ENCODE results near the gene OPCML. TPM values are rescaled to one million over a fixed set of nuclear protein-coding genes. Genes with fewer than 3 reads are reported as not detected.

Gene OPCML
- total and polyA plus RNA-seq, 2 of the 13 experiments (the other 11 are each of a cell fraction or from before 2014, with no cell fraction given): not detected

- FAIRE-seq (no peak), ATAC-seq (no peak), DNase-seq (ENCODE audit: low spot score) (no peak)
- no peak for TF ChIP-seq LBX2 (CRISPR knock-in tag; IDR thresholded peaks at IDR 0.05; ENCODE audit: borderline replicate concordance)
- TF ChIP-seq ZNF776 (CRISPR knock-in tag; IDR thresholded peaks at IDR 0.05): no peak
- no peak for TF ChIP-seq ATF4 (CRISPR knock-in tag; IDR thresholded peaks at IDR 0.05)
- no peak for TF ChIP-seq NFE2 (CRISPR knock-in tag; IDR thresholded peaks at IDR 0.05)
- TF ChIP-seq SMAD1 (CRISPR knock-in tag; IDR thresholded peaks at IDR 0.05; ENCODE audit: borderline replicate concordance, low read depth): no peak
- no peak for TF ChIP-seq ZNF800 (CRISPR knock-in tag; IDR thresholded peaks at IDR 0.05)
- ChIA-PET POLR2A (no interaction called here), CTCF (ENCODE audit: low intra/inter-chr PET ratio, low total read pairs) (no interaction called here)
- in situ Hi-C loops (cut with HindIII; ENCODE audit: extremely low pct_ligation_motif_present, low pct_unique_long_range_greater_than_20kb): no loop called here
- Histone ChIP-seq H4K20me1 (ENCODE audit: insufficient read depth, low read length) (no peaks in the 10 kb centered on the region), H3K4me2 (ENCODE audit: low read depth, low read length) (no peak overlapping the region), H3K27me3 (ENCODE audit: control insufficient read depth in 1 of 2, insufficient read depth in 2 of 2, low read length in 2 of 2) (no peaks in the 10 kb centered on the region; a peak in 1 of 5 replicates), H2AFZ (ENCODE audit: low read length) (no peak overlapping the region), H3K9me3 (ENCODE audit: low read length) (no peaks in the 10 kb centered on the region), H3K36me3 (replicated peaks in 1 of 2; ENCODE audit: control insufficient read depth in 1 of 2, insufficient read depth in 2 of 2, low read length in 2 of 2) (no peaks in the 10 kb centered on the region), H3K9ac (ENCODE audit: insufficient read depth, low read depth, low read length) (no peak overlapping the region), H3K79me2 (ENCODE audit: insufficient read depth, low read length) (no peaks in the 10 kb centered on the region), H3K4me3 (replicated peaks in 1 of 3; ENCODE audit: insufficient read depth in 1 of 3, low read depth in 2 of 3, low read length in 3 of 3) (no peak overlapping the region), H3K27ac (ENCODE audit: extremely low read length, insufficient read depth, low read length) (no peak overlapping the region), H3K4me1 (ENCODE audit: insufficient read depth, low read length) (peaks cover 16% of the 10 kb centered on the region)
- intact Hi-C loops (cut with micrococcal nuclease; ENCODE audit: unreplicated experiment): no loop called here
- BruUV-seq (replicated peaks): no TSS peak
- WGBS (ENCODE audit: low lambda C conversion rate): 8% methylated on average over 5 of the region's 8 CpGs
Observed at GRCh38 chr11:133516845-133517244, 15.5 kb downstream of the OPCML start.

Measured in HepG2 (cell line).